GM21528 (cell line): Measurements from ENCODE around the gene OR6C2.
"Not testable (repeated sequence)": the region's sequence is repeated elsewhere in the genome, so short reads cannot be mapped to it uniquely, and the experiment has no call there.

Experiments used
- ATAC-seq: cut with Tn5 transposase; IDR thresholded peaks from one replicate; pipeline ENCODE4 v1.9.1; 2021; ENCODE audit warnings: mild to moderate bottlenecking, moderate library complexity; ENCODE audit not compliant: unreplicated experiment, low FRiP score

OR6C2 gene

DNA sequence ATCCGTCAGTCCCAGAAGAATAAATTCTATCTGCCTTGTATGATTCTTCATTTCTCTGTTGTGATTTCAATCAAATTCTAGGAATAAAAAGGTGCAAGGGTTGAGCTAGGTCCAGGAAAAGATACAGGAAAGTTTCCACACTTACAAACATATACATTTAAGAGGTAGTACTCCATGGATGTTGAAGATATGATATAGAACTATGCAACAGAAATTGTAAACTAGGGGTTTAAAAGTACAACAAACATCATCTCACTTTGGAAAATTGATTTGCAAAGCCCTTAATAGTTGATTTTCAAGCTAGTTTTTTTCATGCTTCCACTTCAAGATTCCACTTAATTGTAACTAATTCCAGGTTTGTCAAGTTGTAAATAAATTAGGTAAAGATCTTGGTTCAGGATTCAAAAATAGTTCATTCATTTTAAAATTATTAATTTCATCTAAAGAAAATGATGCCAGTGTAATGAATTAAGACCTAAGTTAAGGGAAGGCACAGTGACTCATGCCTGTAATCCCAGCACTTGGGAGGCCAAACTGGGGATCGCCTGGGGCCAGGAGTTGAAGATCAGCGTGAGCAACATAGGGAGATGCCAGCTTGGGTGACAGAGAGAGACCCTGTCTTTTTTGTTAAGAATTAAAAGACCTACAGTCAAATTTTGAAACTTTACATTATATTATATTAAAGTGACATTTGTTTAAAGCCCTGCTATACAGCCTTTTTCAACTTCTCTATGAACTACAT is 26.4 kb downstream of the OR6C2 start, which contains the start of gene OR6C70:
TSS of gene OR6C70 (minus strand) at position 51 of the 742 bp plus-strand sequence. CDS start at position 51, 0 bp downstream.
- ATAC-seq, result no peak

DNA sequence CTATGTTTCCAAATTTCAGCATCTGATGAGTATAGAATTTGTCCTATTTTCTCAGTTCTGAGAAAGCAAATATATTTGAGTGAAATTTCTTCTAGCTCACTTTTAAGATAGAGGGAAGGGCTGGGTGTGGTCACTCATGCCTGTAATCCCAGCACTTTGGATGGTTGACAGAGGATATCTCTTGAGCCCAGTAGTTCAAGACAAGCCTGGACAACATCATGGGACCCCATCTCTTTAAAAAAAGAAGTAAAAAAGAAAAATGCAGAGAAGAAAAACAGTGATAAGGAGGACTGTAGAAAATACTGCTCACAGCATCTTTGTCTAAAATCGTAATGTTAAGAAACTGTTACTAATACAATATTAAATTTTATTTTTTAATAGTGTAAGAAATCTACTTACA is 28.4 kb downstream of the OR6C2 start:
- no peak for ATAC-seq

DNA sequence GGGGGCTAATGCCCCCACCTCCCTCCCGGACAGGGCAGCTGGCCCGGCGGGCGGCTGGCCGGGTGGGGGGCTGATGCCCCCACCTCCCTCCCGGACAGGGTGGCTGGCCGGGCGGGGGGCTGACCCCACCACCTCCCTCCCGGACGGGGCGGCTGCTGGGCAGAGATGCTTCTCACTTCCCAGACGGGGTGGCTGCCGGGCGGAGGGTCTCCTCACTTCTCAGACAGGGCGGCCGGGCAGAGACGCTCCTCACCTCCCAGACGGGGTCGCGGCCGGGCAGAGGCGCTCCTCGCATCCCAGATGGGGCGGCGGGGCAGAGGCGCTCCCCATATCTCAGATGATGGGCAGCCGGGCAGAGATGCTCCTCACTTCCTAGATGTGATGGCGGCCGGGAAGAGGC is 35.3 kb downstream of the OR6C2 start:
- not testable (repeated sequence) for ATAC-seq

DNA sequence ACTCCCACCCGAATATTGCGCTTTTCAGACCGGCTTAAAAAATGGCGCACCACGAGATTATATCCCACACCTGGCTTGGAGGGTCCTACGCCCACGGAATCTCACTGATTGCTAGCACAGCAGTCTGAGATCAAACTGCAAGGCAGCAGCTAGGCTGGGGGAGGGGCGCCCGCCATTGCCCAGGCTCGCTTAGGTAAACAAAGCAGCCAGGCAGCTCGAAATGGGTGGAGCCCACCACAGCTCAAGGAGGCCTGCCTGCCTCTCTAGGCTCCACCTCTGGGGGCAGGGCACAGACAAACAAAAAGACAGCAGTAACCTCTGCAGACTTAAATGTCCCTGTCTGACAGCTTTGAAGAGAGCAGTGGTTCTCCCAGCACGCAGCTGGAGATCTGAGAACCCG is 40.4 kb downstream of the OR6C2 start:
- ATAC-seq, result not testable (repeated sequence)

DNA sequence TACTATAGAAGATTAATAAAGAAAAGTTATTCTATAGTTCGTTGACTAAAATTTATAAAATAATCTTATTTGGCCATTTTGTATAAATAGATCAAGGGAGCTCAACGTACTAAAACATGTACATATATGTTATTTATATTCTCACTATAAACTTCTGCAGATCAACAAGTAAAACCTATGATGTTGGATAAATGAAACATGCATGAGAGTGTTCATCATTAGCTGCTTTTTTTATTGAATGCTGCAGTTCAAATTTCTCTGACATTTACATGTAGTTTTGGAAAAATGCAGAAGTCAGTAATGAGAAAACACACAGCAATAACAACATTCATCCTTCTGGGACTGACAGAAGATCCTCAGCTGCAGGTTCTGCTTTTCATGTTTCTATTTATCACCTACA is 48.2 kb downstream of the OR6C2 start, which contains the start of gene OR6C68:
TSS of gene OR6C68 (plus strand) at position 301 of the 400 bp plus-strand sequence. CDS start at position 301, 0 bp downstream.
- no peak for ATAC-seq

DNA sequence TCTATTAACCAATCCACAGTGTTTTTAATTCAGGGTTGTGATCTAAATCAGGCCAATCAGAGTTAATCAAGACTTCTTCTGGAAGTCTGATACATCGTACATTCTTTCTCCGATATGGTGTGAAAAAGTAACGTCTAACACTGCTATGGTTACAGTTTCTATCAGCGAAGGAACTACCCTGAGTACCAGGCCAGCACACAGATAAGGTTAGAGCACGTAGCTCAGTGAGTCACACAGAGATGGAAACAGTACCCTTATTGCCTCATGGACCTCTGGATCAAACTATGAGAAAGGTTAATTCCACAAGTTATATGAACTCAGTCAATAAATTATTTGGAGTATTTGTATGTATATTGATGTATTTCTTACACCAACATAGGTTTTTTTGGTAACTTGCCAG is 51.6 kb downstream of the OR6C2 start:
- no peak for ATAC-seq

DNA sequence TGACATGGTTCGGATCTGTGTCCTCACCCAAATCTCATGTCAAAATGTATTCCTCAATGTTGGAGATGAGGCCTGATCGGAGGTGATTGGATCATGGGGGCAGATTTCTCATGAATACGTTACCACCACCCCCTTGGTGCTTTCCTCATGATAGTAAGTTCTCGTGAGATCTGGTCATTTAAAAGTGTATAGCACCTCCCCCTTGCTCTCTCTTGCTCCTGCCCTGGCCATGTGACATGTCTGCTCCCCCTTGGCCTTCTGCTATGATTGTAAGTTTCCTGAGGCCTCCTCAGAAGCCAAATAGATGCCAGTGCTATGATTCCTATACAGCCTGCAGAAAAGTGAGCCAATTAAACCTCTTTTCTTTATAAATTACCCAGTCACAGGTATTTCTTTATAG is 55.4 kb downstream of the OR6C2 start:
- ATAC-seq, result no peak

DNA sequence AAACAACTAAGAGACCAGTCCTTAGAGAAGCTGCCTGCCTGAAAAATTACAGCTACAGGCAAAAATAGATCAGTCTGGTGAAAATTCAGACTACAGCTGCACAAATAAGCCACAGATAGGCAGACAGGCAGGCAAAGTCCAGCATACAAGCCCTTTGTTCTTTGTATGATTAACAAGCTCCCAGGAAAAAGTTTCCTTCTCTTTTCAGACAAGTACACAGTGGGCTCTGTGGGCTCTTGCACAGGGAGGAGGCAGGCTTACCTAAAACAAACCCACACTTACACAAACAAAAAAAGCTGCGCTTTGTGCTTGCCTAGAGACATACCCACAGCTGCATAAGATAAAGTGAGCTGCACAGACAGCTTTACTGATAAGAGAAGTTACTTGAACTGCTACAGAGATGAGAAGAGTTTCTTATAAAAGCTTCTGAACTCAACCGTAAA is 56.0 kb downstream of the OR6C2 start:
- no peak for ATAC-seq

DNA sequence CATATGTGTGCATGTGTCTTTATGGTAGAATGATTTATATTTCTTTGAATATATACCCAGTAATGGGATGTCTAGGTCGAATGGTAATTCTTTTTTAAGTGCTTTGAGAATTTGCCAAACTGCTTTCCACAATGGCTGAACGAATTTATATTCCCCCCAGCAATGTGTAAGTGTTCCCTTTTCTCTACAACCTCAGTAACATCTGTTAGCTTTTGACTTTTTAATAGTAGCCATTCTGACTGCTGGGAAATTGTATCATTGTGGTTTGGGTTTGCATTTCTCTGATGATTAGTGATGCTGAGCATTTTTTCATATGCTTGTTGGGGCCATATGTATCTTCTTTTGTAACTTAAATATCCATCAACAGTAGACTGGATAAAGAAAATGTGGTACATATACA is 57.7 kb downstream of the OR6C2 start:
- ATAC-seq, result no peak
